Esophagus muscularis mucosa (tissue), 4 donors: Measurements from ENCODE around the gene CLNK. TPM values are rescaled to one million over a fixed set of nuclear protein-coding genes. Genes with fewer than 3 reads are reported as not detected.
A peak's percentile ranks its signal among the peaks of the same experiment; 100 is the strongest.

Source experiments
- DNase-seq: peaks from one replicate; pipeline ENCODE4 v3.0.0-alpha.2; 2017; ENCODE audit errors: extremely low spot score
- H3K27ac ChIP-seq, 4 donors: fragments of 200-600 bp; sonication (generic); replicated peaks in 1 of 4; 1 replicate in 3 of 4; 2 replicates in 1 of 4; pipeline ENCODE4 v1.5.1; 2016 to 2019; ENCODE audit warnings: mild to moderate bottlenecking in 1 of 4
- H3K27me3 ChIP-seq, 4 donors: fragments of 200-600 bp; sonication (generic); one replicate each; pipeline versions ENCODE4 v1.5.1 to v1.6.0; 2016 to 2019
- H3K36me3 ChIP-seq, 4 donors: fragments of 200-600 bp; sonication (generic); one replicate each; pipeline ENCODE4 v1.5.1; 2016 to 2019
- H3K4me1 ChIP-seq, 4 donors: fragments of 200-600 bp; sonication (generic); one replicate each; pipeline ENCODE4 v1.5.1; 2016 to 2019
- H3K4me3 ChIP-seq, 4 donors: fragments of 200-600 bp; sonication (generic); 1 replicate in 2 of 4; 2 replicates in 2 of 4; pipeline ENCODE4 v1.5.1; 2016 to 2019; ENCODE audit warnings: mild to moderate bottlenecking in 4 of 4, moderate library complexity in 1 of 4
- H3K9me3 ChIP-seq, 4 donors: fragments of 200-600 bp; sonication (generic); 1 replicate in 3 of 4; 2 replicates in 1 of 4; pipeline ENCODE4 v1.5.1; 2016 to 2019
- EP300 ChIP-seq: sonication (generic); formaldehyde crosslinking; IDR thresholded peaks from one replicate; pipeline ENCODE4 v1.6.1; 2017; ENCODE audit warnings: antibody characterized with exemption
- POLR2A ChIP-seq: fragments of 450-650 bp; IDR thresholded peaks from one replicate; pipeline ENCODE4 v1.6.1; 2017; ENCODE audit warnings: antibody characterized with exemption, moderate library complexity, mild to moderate bottlenecking, low read depth
- POLR2AphosphoS5 ChIP-seq, 2 donors: sonication (generic); formaldehyde crosslinking; IDR thresholded peaks; one replicate each; pipeline ENCODE4 v1.6.1; 2017; ENCODE audit warnings: antibody characterized with exemption in 2 of 2
- WGBS: methylation state at CpG from one replicate; pipeline ENCODE4 v1.1.5; 2018; 5-methylcytosine and 5-hydroxymethylcytosine counted together
- intact Hi-C: fragments of 100-400 bp; cut with DNase I; formaldehyde crosslinking; loops from one replicate; pipeline ENCODE4 v1.15.1; 2023
- total RNA-seq, 4 donors: library from RNA; depleted of rRNA; stranded (reverse); fragments of >200 nt; gene quantifications; one replicate each; pipeline versions ENCODE4 v1.1.0 to v1.2.1, GENCODE V29; 2016
- TF ChIP-seq, protein P1 (sequence below), 3 experiments: fragments of 200-600 bp in 2 of 3; fragments of 450-650 bp in 1 of 3; sonication (generic) in 2 of 3; IDR thresholded peaks; one replicate each; pipeline ENCODE4 v1.5.1; 2017 to 2019; ENCODE audit warnings: antibody characterized with exemption in 3 of 3, mild to moderate bottlenecking in 2 of 3, moderate library complexity in 1 of 3

CLNK gene
- total RNA-seq, 4 donors from 2014 or later, result not detected

DNA sequence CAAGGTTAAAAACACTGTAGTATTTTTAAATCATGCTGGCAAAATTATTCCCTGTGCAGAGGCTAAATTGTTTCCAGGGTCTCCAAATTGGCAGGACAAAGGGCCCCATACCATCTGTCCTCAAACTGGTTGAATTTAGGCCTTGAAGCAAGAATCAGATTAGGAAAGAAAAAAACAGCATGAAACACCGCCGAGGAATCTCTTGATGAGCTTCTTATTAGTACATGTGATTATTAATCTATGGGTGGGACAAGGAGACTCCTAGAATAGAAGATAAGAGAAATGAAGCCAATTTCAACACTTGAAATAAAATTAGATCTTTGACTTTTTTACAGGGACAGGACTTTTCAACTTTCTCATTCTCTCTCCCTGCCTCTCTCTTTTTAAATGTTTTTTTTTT, 7.1 kb upstream of the CLNK start:
- DNase-seq, result no peak
- intact Hi-C loops, result no loop called here
- Histone ChIP-seq H3K27ac (peak overlapping the region in 1 of 4 donors; percentile 45), H3K9me3 (no peaks in the 10 kb centered on the region), H3K4me3 (no peak overlapping the region), H3K4me1 (peaks cover 0 to 8% (median 2%) of the 10 kb centered on the region in 4 donors), H3K36me3 (no peaks in the 10 kb centered on the region), H3K27me3 (no peaks in the 10 kb centered on the region)
- no peak for TF ChIP-seq POLR2AphosphoS5 (IDR thresholded peaks at IDR 0.05)
- TF ChIP-seq, protein P1, sequence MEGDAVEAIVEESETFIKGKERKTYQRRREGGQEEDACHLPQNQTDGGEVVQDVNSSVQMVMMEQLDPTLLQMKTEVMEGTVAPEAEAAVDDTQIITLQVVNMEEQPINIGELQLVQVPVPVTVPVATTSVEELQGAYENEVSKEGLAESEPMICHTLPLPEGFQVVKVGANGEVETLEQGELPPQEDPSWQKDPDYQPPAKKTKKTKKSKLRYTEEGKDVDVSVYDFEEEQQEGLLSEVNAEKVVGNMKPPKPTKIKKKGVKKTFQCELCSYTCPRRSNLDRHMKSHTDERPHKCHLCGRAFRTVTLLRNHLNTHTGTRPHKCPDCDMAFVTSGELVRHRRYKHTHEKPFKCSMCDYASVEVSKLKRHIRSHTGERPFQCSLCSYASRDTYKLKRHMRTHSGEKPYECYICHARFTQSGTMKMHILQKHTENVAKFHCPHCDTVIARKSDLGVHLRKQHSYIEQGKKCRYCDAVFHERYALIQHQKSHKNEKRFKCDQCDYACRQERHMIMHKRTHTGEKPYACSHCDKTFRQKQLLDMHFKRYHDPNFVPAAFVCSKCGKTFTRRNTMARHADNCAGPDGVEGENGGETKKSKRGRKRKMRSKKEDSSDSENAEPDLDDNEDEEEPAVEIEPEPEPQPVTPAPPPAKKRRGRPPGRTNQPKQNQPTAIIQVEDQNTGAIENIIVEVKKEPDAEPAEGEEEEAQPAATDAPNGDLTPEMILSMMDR (IDR thresholded peaks at IDR 0.05), result no peak
- 65% methylated on average over 2 of the region's 2 CpGs for WGBS

DNA sequence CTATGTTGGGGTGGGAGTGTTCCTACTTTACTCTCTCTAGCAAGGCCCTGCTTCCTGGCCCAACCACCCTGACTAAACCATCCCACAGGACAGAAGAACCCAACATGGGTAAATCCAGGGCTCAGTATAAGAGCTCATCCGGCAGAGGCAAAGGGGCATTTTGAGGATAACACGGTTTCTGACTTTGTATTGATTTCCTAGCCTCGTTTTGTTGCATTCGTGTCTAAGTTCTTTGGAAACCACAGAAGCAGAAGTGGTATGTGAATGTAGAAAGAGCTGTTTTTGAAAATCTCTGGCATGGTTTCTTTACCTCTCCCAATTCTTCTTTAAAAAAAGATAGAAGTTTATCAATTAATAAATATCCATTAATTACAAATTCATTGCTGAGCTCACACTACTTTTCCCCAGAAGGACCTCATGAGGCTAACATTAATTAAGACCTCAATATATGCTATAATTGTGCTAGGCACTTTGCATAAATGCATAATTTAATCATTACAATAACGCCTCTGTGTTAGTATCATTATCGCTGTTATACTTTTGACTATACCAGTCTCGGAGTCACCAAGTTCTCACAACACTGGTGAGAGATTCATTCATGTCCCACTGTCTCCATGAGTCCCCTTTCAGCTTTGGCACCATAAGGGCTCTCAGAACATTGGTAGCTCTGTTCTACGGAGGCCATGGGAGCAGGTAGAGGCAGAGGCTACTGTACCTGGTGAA, 5.8 kb upstream of the CLNK start:
- 85% methylated on average over 8 of the region's 8 CpGs for WGBS
- H3K36me3 ChIP-seq, result no peaks in the 10 kb centered on the region
- no peak overlapping the region for H3K4me3 ChIP-seq
- no peak for TF ChIP-seq EP300
- TF ChIP-seq, protein P1 (IDR thresholded peaks at IDR 0.05), result no peak
- TF ChIP-seq POLR2AphosphoS5 (IDR thresholded peaks at IDR 0.05), result no peak
- no peak for TF ChIP-seq POLR2A
- DNase-seq, result peak; percentile 84
- intact Hi-C loops, result no loop called here
- peaks cover 0 to 8% (median 2%) of the 10 kb centered on the region in 4 donors for H3K4me1 ChIP-seq
- no peak overlapping the region for H3K27ac ChIP-seq
- H3K9me3 ChIP-seq, result no peaks in the 10 kb centered on the region
- H3K27me3 ChIP-seq, result no peaks in the 10 kb centered on the region

DNA sequence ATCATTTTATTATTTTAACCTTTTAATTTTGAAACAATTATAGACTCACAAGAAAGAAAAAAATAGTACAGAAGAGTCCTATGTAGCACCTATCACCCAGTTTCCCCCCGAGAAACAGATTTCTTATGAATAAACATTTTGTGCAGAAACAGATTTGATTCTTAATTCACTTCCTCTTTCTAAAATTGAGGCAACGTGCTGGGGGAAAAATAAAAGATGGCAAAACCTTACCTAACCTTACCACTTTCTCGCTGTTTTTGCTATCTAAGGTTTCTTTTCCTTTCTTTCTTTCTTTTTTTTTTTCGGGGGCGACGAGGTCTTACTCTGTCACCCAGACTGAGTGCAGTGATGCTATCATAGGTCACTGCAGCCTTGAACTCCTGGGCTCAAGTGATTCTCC, 4.3 kb upstream of the CLNK start:
- H3K4me1 ChIP-seq, result peaks cover 0 to 8% (median 2%) of the 10 kb centered on the region in 4 donors
- H3K27me3 ChIP-seq, result no peaks in the 10 kb centered on the region
- no peaks in the 10 kb centered on the region for H3K36me3 ChIP-seq
- no peak for DNase-seq
- H3K27ac ChIP-seq, result no peak overlapping the region
- 85% methylated on average over 6 of the region's 6 CpGs for WGBS
- intact Hi-C loops, result no loop called here
- H3K9me3 ChIP-seq, result no peaks in the 10 kb centered on the region
- TF ChIP-seq, protein P1 (IDR thresholded peaks at IDR 0.05), result no peak
- no peak overlapping the region for H3K4me3 ChIP-seq

DNA sequence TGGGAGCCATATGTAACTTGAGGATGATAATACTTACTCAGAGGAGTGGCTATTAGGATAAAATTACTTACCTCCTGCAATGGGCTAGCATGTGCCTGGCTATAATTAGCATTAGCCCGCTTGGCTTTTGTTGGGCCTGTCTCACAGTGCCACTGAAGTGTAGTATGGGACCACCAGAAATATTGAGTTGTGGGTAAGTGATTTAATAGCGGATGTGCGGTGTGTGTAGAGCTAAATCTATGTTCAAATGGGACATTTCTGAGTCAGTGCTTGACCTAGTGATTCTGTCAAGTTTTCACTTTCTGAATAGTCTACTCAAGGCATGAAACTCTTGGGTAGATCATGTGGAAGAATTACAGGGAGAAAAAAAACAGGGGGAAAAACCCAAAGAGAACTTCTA, 3.5 kb upstream of the CLNK start:
- Histone ChIP-seq H3K27me3 (no peaks in the 10 kb centered on the region), H3K9me3 (no peaks in the 10 kb centered on the region), H3K4me1 (peaks cover 0 to 8% (median 2%) of the 10 kb centered on the region in 4 donors), H3K4me3 (no peak overlapping the region), H3K27ac (no peak overlapping the region), H3K36me3 (no peaks in the 10 kb centered on the region)
- intact Hi-C loops, result no loop called here
- no peak for TF ChIP-seq EP300
- no peak for TF ChIP-seq POLR2A
- TF ChIP-seq POLR2AphosphoS5 (IDR thresholded peaks at IDR 0.05), result no peak
- TF ChIP-seq, protein P1 (IDR thresholded peaks at IDR 0.05), result no peak
- no peak for DNase-seq
- 98% methylated on average over 3 of the region's 3 CpGs for WGBS

DNA sequence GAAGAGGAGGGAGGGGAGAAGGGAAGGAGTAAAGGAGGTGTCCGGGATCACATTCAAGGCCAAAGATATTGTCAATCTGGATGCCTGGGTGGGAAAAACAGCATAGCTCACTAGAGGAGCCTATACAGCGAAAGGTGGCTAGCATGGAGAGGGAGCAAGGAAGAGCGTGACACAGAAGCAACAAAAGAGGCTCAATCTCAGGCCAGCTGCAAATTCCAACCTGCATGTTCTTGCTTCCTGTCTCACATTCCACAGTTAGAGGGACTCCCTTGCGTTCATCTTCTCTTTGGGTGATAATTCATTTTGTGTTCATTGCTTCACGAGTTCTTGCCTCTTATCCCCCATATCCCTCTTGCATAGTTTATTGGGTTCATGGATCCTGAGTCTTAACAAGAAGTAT, 3.0 kb upstream of the CLNK start:
- intact Hi-C loops, result no loop called here
- peaks cover 0 to 8% (median 2%) of the 10 kb centered on the region in 4 donors for H3K4me1 ChIP-seq
- DNase-seq, result peak; percentile 47
- H3K27ac ChIP-seq, result no peak overlapping the region
- WGBS, result 85% methylated on average over 5 of the region's 5 CpGs
- H3K27me3 ChIP-seq, result no peaks in the 10 kb centered on the region
- no peak overlapping the region for H3K4me3 ChIP-seq
- no peaks in the 10 kb centered on the region for H3K36me3 ChIP-seq
- no peak for TF ChIP-seq POLR2AphosphoS5 (IDR thresholded peaks at IDR 0.05)
- TF ChIP-seq, protein P1 (IDR thresholded peaks at IDR 0.05), result no peak
- no peak for TF ChIP-seq EP300
- no peak for TF ChIP-seq POLR2A
- no peaks in the 10 kb centered on the region for H3K9me3 ChIP-seq
